Activated CD4-positive, alpha-beta T cell treated with anti-CD3 and anti-CD28 coated beads for 48 hours (primary cell): ENCODE results near the gene LHPP.
"Not testable (repeated sequence)": the region's sequence is repeated elsewhere in the genome, so short reads cannot be mapped to it uniquely, and the experiment has no call there.

Experiments used
- DNase-seq: peaks from one replicate; pipeline ENCODE4 v3.0.0-alpha.2; 2020

LHPP gene

DNA sequence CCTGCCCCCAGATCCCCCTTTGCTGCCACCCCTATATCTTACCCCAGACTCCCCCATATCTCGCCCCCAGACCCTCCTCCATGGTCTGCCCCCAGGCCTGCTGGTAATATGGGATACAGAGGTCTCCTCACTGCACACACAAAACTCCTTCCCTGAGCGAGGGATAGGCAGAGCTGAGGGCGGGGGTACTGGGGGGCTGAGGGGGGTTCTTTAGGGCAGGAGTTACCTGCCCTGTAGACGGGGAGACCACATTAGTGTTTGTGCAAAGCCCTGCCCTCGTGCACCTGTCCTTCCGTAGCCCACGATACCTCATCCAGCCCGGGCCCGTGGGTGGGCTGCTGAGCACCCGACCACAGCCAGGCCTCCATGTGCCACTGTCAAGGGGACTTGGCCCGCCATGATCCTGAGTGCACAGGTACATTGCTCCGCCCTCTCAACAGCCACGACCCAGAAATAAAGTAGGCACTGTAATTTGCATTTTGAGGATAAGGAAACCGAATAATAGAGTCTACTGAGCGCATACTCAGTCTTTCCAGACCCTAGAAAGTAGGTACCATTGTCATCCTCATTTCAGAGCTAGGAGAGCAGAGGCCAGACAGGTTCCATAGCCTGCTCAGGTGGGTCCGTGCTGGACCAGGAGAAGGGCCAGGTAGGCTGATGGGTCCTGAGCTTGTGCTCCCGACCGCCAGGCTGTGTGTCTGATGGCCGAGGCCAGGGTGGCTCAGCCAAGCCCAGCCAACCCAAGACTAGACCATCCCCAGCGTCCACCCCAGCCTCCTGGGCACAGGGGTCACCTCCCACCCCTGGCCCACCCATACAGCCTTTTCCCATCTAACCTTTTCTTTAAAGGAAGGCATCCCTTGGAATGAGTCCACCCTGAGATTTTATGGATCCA lies 115.2 kb downstream of the LHPP start:
- DNase-seq = no peak

DNA sequence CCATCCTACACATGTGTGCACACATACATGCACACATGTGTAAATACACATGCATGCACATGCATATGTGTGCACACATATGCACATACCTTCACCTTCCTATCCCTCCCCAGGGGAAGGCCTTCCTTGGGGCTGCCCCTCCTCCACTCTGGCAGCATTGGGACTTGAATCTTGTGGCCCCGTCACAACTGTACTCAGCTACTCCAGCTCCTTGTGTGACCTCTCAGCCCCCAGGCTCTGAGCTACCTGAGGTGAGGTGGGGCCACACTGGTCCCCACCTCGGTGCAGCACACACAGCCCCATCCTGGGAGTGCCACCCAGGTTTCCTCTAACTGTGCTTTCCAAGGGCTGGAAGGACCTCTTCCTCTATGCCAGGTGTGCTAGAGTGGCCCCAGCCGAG lies 116.0 kb downstream of the LHPP start:
- DNase-seq = no peak

DNA sequence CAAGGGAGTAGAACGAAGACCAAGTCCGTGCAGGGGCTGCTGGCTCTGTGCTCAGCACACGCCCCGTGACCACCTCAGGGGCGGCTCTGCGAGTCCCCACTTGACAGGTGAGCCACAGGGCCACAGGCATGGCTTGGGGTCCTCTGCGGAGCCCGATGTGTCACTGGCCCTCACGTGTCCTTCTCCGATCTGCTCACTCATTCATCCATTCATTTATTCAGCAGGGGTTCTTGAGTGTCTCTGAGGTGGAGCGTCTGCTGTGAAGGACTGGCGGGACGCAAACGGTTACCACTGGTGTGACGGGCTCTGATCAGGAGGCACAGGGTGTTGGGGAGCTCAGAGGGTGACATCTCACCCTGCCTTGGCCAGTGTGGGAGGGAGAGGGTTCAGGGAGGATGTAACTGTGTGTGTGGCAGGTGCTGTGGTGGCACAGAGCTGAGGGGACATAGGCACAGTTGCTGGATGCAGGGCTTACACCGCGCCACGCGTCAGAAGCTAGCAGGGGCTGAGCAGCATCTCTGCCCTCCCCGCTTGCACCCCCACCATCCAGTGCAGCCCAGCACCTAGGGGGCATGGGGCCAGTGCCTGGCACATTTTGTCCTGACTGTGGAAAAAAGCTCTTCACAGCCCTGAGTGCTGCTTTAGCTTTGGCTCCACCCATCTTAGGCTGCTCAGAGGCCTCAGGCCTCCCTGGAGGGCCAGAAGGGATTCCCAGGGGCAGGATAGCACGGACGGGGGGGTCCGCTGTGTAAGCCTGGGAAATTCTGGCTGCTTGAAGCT lies 116.8 kb downstream of the LHPP start:
- DNase-seq = no peak

DNA sequence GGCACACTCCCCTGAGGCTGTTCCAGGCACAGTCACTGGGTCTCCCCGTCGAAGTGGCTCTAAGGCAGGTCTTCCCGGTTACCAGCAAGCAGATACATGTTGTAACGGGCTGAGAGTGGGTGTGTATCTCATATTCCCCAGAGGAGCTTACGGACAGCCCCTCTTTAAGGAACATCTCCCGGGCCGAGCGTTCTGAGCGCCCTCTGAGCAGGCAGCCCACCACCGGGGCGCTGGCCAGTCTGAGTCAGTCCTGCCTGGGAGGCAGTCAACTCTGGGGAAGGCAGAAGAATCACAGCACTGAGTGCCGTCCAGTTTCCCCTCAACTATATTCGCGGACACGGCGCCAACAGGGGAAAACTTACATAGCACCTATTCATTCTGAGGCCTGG lies 117.4 kb downstream of the LHPP start:
- no peak for DNase-seq

DNA sequence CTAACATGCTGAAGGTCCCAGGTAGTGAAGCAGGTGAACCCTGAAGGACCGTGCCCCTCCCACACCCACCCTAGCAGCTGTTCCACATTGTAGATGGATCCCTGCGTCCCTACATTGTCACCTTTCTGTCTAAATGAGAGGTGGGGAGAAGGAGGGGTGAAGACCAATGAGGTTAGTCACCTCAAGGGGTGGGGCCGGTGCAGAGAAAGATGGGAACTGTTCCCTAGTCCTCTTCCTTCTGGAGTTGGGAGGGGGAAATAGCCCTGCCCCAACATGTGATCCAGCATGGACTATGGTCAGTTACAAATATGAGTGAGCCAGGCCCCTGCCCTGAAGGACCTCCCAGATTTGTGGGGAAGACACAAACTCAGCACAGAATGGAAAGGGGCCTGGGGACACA lies 124.5 kb downstream of the LHPP start:
- no peak for DNase-seq

DNA sequence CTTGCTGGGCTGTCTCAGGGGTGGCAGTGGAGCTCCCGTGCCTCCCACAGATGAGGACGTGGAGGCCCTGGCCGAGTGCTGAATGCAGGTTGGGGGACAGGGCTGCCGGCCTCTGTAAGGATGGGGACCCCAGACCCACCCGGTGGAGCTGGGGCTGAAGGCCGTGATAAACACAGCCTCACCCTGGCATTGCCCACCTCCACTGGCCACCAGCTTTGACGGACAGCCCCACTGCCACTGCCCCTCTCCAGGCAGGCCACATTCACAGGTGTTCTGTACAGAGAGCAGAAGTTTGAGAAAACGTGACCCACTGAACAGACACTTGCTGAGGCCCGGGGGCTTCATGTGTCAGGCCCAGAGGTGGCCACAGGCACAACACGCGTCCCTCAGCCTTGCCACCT lies 126.2 kb downstream of the LHPP start:
- DNase-seq = no peak

DNA sequence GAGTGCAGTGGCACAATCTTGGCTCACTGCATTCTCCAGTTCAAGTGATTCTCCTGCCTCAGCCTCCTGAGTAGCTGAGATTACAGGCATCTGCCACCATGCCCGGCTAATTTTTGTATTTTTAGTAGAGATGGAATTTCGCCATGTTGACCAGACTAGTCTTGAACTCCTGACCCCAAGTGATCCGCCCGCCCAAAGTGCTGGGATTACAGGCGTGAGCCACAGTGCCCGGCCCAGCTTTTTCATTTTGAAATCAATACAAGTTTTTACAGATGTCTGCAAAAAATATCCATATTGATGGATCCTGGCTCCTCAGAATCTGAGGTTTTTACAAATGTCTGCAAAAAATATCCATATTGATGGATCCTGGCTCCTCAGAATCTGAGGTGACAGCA lies 126.7 kb downstream of the LHPP start:
- DNase-seq = not testable (repeated sequence)

DNA sequence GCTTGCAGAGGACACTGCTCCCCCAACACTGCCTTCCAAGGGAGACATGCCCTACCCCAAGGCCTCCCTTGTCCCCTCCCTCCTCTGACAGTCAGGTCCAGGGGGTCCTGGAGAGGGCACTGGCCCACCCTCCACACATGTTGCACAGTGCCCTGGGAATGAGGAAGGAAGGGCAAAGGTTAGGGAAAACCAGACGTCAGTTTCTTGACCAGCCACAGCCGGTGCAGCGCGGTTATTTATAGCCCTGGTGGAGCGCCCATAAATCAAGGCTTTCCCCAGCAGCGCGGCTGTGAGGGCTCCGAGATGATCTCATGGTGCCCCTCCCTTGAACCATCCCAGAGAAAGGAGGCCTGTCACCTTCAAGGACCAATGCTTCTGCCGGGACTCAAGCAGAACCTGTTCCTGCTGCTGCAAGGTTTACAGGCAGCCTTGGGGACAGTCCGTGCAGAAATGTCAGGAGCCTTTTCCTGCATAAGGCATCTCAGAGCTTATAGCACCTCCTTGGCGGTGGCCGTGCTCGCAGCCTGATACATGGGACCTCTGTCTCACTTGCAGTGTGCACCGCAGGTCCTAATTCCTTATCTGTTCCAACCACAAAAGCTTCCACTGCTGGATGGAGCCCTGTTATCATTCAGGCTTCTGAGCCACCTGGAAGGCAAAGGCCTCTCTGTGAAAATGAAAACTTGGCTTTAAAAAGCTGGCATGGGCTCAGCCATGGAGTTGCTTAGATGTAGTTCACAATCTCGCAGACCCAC lies 127.3 kb downstream of the LHPP start:
- DNase-seq = no peak

DNA sequence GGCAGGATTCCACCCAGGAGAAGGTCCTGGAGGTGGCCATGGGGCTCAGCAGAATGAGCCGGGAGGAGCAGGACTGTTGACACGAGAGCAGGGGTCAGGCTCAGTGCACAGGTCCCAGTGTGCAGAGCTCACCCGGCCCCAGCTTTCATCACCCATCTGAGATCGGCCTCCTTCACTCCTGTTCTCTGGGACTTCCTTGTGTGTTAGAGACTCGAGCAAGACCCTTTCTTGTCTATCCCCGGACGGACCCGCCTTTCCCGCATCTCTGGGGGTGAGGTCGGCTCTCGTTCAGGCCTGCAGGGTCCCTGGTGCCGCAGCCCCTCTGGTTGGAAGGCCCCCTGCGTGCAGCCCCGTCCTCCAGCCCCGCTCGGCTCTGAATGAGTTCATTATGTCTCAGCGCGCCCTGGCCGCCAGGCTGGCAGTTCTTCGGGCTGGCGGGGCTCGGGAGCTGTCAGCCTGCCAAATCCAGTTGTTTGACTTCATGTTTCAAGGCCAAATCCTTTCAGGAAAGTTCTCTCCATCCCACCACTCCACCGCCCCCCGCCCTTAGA lies 127.9 kb downstream of the LHPP start:
- DNase-seq = no peak

DNA sequence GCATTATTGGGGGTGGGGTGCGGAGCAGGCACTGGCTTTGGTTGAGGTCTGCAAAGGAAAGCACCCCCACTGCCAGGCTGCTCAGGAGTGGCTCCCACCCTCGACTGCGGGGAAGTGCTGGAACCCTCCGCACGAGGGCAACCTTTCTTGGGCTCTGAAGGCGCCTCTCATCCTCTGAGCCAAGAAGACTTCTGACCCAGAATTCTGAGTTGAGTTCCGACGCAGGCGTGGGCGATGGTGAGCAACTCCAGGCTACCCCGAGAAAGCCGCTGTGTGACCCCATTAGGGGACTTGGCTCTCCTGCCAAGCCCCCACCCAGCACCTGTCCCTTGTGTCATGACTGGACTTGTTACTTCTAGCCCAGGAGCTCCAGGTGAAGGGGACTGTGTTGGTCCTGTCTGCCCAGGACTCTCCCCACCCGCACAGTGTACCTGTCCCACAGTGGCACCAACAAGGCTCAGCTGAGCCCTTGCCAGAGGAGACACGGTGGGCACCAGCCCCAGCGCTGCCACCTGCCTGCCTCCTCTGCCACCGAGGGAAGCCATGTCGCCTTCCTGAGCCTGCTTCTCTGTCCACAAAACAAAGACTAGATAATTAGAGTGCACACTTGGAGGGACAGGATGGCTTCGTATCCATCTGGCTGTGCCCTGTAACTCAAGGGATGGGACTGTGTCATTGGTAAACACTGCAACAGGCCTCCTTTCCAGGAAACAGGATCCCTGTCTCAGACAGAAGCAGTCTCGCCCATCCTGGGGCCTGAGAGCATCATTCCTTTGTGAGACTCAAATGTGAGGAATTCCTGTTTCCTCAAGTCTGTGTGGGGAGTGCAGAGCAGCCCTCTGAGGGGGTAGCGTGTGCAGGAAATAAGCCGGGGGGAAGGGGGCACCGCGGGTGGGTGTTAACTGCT lies 128.8 kb downstream of the LHPP start:
- DNase-seq = no peak

DNA sequence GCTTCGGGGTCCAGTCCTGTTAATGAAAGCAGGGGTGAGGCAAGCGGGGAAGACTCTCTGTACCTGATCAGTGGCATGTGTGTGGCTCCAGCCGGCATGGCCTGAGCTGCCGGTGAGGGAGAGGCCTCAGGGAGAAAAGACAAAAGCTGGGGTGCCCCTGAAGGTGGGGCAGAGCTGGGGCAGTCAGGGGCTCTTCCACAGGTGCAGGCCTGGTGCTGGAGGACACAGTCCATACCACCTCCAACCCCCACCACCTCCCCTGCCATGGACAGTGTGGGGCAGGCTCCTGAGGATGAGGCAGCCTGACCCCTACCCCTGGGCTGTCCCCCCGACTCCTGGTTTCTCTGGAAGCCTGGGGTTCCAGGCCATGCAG lies 129.5 kb downstream of the LHPP start:
- DNase-seq = no peak

DNA sequence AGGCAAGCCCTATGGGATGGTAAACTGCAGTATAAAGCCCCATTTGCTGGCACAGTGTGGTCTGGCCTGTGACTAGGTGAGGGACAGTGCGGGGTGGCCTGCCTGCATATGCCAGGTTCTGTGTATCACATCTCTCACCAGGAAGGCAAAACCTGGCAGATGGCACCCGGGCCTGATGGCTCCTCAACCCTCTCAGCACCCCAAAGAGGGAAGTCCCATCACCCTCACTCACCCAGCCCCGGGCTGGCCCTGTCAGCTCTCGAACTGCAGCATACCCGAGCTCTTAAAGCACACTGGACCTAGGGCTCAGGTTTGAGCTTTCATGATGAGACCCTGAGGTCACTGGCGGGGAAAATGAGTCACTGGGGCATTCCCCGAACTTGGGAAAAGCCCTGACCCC lies 130.5 kb downstream of the LHPP start:
- DNase-seq = no peak

DNA sequence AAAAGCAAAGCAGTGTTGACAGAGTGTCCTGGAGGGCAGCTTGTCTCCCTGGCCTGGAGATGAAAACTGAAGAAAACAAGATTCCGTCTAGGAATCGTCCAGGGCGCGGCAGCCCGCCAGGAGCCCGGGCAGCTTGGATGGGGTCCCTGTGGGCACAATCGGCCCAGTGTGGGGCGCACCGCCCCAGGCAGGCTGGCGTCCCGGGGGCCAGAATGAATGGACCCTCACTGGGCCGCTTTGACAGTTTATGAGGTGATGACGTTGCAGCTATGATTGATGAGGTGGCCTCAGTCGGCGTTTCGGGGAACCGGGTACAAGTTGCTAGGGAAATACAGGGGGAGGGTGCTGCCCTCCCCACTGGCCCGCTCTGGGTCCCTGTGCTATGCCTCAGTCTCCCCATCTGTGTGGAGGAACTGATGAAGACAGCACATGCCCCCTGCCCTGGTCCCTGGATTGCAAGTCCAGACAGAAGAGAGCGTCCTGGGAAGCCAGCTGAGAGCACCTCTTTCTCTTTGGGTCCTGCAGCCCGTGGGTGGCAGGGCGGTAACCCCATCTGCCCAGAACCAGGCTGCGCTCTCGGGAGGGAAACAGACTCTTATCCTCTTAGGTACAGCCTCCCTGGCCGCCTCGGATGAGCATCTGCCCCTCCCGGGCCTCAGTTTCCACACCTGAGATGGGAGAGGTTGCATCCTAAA lies 131.3 kb downstream of the LHPP start:
- no peak for DNase-seq

DNA sequence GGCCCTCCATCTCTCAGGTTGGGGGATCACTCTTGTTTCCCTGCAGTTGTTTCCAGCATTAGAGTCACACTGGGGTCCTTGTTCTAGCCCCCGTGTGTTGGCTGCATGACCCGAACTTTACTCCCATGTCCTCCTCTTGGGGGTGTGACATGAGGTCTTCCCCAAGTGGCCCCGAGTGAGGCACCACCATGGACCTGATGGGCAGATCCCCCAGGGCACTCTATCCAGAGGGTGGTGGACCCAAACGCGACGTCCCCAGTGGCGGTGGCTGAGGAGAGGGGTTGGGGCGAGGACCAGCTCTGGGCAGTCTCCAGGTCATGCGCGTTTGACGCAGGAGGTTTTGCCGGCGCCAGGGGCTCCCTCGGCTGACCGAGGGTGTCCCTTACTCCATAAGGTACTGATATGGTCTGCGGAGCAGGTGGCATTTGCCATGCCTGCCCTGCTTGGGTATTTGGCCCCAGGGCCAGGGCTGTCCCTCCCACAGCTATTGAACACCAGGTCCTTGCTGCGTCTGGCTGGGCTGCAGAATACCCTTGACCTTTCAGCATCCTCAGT lies 131.9 kb downstream of the LHPP start:
- DNase-seq = no peak

DNA sequence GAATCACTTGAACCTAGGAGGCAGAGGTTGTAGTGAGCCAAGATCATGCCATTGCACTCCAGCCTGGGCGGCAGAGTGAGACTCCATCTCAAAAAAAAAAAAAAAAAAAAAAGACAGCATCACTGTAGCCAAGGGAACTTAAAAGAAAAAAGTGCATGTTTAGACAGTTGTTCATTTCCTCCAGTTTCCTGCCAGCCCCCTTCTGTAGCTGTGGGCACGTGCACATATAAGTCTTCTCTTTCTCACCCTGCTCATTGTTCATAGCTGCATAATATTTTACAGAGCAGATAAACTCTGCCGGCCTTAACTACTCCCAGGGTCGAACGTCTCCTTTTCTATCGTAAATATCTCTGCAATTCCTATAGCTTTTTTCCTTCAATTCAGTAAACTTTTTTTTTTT lies 132.6 kb downstream of the LHPP start:
- DNase-seq = no peak

DNA sequence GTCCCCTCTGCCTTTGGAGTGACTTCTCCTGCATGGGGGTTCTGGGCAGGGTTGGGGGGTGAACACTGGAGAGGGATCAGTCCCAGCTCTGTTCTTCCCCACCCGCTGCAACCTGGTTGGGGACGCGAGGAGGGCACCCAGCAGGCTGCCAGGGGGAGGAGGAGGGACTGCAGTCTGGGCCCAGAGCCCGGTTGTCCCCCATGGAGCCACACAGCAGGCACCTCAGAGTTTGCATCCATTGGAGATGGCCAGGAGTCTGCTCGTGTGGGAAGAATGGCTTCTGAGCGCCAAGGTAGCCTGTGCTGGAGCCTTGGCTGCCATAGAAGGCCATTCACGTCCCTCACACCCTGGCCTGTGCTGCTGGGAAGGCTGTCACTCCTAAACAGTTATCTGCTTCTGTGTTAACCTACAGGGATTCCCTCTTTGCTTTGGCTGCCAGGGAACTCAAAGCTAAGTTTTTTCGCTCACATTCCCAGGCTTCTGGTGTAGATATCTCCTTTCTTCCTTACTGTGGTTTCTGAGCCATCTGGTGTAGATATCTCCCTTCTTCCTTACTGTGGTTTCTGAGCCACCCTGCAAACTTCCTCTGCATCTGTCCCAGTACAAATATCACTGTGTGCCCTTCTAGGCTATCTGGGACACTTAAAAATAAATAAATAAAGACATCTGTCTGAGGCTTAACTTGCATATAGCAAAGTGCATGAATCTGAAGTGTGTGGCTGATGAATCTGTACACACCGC lies 133.7 kb downstream of the LHPP start:
- DNase-seq = no peak

DNA sequence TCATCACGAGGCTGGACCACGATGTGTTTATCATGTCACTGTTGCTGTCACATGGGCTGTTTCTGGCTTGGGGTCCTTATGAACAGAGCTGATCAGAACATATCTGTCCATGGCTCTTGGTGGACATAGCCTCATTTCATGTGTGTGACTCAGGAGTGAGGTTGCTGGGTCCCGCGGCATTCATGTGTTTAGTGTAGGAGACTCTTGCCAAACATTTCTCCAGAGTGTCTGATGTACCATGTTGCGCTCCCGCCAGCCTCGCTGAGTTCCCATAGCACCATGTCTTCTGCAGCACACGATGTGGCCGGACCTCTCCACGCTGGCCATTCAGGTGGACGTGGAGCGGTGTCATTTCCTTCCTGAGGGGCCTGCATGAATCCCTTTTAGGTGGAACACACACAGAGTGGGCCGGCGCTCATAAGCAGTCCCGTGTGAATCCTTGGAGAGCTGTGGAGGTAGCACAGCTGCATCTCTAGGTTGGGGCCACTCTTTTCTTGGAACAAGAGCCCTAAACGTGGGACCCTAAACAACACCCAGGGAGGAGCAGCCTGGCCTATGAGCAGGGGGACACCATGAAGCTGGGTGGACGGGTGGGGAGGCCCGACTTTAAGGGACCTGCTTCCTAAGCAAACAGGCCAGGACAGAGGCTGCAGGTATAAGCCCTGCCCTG lies 134.6 kb downstream of the LHPP start:
- no peak for DNase-seq

DNA sequence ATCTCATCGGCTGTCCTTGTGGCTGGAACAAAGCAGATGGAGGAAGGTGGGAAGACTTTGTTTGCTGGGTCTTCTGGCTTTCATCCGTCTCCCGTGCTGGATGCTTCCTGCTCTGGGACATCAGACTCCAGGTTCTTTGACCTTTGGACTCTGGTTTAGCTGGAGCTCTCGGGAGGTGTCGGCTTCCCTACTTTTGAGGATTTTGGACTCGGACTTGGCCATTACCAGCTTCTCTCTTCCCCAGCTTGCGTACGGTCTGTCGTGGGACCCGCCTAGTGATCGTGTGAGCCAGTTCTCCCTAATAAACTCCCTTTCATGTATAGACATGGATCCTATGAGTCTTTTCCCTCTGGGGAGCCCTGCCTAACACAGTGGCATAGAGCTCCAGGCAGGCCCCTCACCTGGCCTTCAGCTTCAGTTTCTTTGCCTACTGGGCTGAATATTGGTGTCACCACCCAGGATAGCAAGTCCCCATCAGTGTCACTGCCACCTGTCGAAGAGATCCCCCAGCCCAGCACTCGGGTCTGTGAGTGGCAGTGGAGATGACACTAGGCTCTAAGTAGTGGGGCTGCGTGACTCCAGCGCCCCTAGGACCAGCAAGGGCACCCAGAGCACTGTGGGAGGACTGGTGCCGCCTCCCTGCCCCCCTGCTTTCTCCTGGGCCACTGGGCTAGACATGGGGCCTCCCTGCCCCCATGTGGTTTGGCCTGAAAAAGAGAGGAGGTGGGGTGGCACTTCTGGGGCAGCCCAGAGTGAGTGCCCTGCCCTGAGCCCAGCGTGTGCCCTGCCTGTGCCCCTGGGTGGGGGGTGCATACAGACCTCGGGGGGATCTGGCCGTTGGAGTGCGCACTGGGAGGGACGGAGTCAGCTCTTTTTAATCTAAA lies 135.6 kb downstream of the LHPP start:
- no peak for DNase-seq

DNA sequence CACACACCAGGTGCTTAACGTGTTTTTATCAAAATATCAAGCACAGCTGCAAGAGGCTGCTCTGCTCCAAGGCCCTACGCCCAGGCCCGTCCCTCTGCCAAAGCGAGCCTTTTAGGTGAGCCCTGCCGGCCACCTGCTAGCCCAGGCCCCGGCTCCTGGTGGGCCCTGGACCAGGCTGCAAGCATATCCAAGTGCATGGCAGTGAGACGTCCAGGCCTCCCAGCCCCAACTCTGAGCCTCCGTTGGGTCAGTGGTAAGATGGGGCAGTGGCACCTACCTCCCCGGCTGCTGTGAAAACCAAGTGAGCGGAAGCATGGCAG lies 136.2 kb downstream of the LHPP start:
- no peak for DNase-seq
